ENCODE results near the gene NRXN3. TPM values are rescaled to one million over a fixed set of nuclear protein-coding genes. Genes with fewer than 3 reads are reported as not detected.

The NRXN3 gene
- total and polyA plus RNA-seq, 4 donors, result 0.07 to 1.2 (median 0.23) TPM

DNA sequence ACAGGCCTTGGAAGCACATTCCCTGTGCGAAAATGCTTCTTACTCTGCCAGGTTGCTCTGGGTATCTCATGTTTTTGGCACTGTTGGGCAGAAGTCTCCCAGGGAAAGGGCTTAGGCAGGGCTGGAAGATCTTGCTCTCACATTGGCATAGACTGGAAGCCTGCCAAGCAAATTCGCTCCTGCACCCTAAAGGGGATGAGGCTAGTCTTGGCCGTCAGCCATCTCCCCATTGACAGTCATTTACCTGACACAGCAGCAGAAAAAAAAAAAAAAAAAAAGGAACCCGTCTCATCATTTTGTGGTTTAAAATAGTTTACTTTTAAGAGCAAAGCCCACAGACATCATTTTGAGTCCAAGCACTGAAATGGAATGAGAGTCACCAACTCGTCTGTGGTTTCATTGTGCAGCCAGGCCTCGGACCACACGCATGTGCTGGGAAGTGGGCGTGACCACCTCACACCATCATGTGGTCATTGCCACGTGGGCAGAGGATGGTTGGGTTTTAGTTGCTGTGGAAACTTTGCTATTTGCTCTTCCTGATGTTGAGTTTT is 84.8 kb downstream of the NRXN3 start:
- H3K4me3 ChIP-seq (ENCODE audit: low read depth in 1 of 3, low read length in 3 of 3), result no peak overlapping the region
- 64% methylated on average over 9 of the region's 9 CpGs for WGBS
- no peak overlapping the region for H3K27ac ChIP-seq (ENCODE audit: low read depth in 1 of 2, low read length in 2 of 2)
- no peak for DNase-seq (ENCODE audit: low spot score)
- H3K27me3 ChIP-seq (ENCODE audit: control insufficient read depth in 4 of 4, insufficient read depth in 4 of 4, low read length in 3 of 4), result peaks cover 0 to 2% (median under 1%) of the 10 kb centered on the region in 4 donors
- no peak for TF ChIP-seq JUND (IDR thresholded peaks at IDR 0.05)
- TF ChIP-seq RAD21 (IDR thresholded peaks at IDR 0.05), result no peak
- TF ChIP-seq, protein P1, sequence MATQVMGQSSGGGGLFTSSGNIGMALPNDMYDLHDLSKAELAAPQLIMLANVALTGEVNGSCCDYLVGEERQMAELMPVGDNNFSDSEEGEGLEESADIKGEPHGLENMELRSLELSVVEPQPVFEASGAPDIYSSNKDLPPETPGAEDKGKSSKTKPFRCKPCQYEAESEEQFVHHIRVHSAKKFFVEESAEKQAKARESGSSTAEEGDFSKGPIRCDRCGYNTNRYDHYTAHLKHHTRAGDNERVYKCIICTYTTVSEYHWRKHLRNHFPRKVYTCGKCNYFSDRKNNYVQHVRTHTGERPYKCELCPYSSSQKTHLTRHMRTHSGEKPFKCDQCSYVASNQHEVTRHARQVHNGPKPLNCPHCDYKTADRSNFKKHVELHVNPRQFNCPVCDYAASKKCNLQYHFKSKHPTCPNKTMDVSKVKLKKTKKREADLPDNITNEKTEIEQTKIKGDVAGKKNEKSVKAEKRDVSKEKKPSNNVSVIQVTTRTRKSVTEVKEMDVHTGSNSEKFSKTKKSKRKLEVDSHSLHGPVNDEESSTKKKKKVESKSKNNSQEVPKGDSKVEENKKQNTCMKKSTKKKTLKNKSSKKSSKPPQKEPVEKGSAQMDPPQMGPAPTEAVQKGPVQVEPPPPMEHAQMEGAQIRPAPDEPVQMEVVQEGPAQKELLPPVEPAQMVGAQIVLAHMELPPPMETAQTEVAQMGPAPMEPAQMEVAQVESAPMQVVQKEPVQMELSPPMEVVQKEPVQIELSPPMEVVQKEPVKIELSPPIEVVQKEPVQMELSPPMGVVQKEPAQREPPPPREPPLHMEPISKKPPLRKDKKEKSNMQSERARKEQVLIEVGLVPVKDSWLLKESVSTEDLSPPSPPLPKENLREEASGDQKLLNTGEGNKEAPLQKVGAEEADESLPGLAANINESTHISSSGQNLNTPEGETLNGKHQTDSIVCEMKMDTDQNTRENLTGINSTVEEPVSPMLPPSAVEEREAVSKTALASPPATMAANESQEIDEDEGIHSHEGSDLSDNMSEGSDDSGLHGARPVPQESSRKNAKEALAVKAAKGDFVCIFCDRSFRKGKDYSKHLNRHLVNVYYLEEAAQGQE (IDR thresholded peaks at IDR 0.05), result no peak
- TF ChIP-seq HNF4A (conservative IDR thresholded peaks at IDR 0.05), result no peak
- no peak for TF ChIP-seq GABPA (IDR thresholded peaks at IDR 0.05 in 1 of 2, conservative IDR thresholded peaks at IDR 0.05 in 1 of 2)
- no peak for TF ChIP-seq EGR1 (IDR thresholded peaks at IDR 0.05; ENCODE audit: low read depth in 2 of 2)
- no peak for TF ChIP-seq YY1 (IDR thresholded peaks at IDR 0.05)
- TF ChIP-seq SP1 (IDR thresholded peaks at IDR 0.05), result no peak
- TF ChIP-seq, protein P2, sequence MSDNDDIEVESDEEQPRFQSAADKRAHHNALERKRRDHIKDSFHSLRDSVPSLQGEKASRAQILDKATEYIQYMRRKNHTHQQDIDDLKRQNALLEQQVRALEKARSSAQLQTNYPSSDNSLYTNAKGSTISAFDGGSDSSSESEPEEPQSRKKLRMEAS (IDR thresholded peaks at IDR 0.05), result no peak
- no peak for TF ChIP-seq RXRA (IDR thresholded peaks at IDR 0.05)
- TF ChIP-seq, protein P3, sequence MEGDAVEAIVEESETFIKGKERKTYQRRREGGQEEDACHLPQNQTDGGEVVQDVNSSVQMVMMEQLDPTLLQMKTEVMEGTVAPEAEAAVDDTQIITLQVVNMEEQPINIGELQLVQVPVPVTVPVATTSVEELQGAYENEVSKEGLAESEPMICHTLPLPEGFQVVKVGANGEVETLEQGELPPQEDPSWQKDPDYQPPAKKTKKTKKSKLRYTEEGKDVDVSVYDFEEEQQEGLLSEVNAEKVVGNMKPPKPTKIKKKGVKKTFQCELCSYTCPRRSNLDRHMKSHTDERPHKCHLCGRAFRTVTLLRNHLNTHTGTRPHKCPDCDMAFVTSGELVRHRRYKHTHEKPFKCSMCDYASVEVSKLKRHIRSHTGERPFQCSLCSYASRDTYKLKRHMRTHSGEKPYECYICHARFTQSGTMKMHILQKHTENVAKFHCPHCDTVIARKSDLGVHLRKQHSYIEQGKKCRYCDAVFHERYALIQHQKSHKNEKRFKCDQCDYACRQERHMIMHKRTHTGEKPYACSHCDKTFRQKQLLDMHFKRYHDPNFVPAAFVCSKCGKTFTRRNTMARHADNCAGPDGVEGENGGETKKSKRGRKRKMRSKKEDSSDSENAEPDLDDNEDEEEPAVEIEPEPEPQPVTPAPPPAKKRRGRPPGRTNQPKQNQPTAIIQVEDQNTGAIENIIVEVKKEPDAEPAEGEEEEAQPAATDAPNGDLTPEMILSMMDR (IDR thresholded peaks at IDR 0.05; ENCODE audit: low read depth, low read length, missing input control), result no peak
- no peak for TF ChIP-seq NR2F2 (IDR thresholded peaks at IDR 0.05)
- TF ChIP-seq, protein P4, sequence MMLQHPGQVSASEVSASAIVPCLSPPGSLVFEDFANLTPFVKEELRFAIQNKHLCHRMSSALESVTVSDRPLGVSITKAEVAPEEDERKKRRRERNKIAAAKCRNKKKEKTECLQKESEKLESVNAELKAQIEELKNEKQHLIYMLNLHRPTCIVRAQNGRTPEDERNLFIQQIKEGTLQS (IDR thresholded peaks at IDR 0.05), result no peak
- no peak for TF ChIP-seq FOXA2 (IDR thresholded peaks at IDR 0.05)
- no peak for TF ChIP-seq HNF4G (IDR thresholded peaks at IDR 0.05)
- H3K9ac ChIP-seq (ENCODE audit: low read depth in 1 of 2, low read length in 2 of 2), result no peak overlapping the region
- no peaks in the 10 kb centered on the region for H3K9me3 ChIP-seq (ENCODE audit: control insufficient read depth in 4 of 4, low read length in 3 of 4)
- H3K4me1 ChIP-seq (ENCODE audit: control insufficient read depth in 4 of 4, insufficient read depth in 4 of 4, low read length in 3 of 4), result no peaks in the 10 kb centered on the region
- H3K36me3 ChIP-seq (ENCODE audit: control insufficient read depth in 4 of 4, insufficient read depth in 3 of 4, low read depth in 1 of 4, low read length in 3 of 4), result no peaks in the 10 kb centered on the region

DNA sequence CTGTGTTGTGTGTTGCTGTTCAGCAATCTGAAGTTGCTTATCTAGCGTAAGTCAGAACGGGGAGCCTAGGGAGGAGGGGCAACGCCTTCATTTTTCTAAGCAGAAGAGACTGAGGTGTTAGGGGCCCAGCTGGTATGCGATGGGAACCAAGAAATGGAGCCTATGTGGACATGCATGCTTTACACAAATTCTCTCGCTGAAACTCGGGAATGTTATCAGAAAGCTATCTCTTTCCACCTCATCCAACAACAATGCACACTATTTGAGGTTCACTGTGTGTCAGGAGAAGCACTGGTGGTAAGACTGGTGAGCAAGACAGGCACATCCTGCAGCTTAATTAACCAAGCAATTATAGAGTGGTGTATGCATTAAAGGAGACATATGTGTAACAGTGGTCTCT is 89.7 kb downstream of the NRXN3 start:
- no peak for DNase-seq (ENCODE audit: low spot score)
- Histone ChIP-seq H3K27ac (ENCODE audit: low read depth in 1 of 2, low read length in 2 of 2) (no peak overlapping the region), H3K36me3 (ENCODE audit: control insufficient read depth in 4 of 4, insufficient read depth in 3 of 4, low read depth in 1 of 4, low read length in 3 of 4) (no peaks in the 10 kb centered on the region), H3K4me1 (ENCODE audit: control insufficient read depth in 4 of 4, insufficient read depth in 4 of 4, low read length in 3 of 4) (no peaks in the 10 kb centered on the region), H3K4me3 (ENCODE audit: low read depth in 1 of 3, low read length in 3 of 3) (no peak overlapping the region), H3K27me3 (ENCODE audit: control insufficient read depth in 4 of 4, insufficient read depth in 4 of 4, low read length in 3 of 4) (peaks cover 0 to 4% (median 0%) of the 10 kb centered on the region in 4 donors), H3K9ac (ENCODE audit: low read depth in 1 of 2, low read length in 2 of 2) (no peak overlapping the region), H3K9me3 (ENCODE audit: control insufficient read depth in 4 of 4, low read length in 3 of 4) (no peaks in the 10 kb centered on the region)
- WGBS, result 43% methylated on average over 6 of the region's 6 CpGs
- TF ChIP-seq, protein P5, sequence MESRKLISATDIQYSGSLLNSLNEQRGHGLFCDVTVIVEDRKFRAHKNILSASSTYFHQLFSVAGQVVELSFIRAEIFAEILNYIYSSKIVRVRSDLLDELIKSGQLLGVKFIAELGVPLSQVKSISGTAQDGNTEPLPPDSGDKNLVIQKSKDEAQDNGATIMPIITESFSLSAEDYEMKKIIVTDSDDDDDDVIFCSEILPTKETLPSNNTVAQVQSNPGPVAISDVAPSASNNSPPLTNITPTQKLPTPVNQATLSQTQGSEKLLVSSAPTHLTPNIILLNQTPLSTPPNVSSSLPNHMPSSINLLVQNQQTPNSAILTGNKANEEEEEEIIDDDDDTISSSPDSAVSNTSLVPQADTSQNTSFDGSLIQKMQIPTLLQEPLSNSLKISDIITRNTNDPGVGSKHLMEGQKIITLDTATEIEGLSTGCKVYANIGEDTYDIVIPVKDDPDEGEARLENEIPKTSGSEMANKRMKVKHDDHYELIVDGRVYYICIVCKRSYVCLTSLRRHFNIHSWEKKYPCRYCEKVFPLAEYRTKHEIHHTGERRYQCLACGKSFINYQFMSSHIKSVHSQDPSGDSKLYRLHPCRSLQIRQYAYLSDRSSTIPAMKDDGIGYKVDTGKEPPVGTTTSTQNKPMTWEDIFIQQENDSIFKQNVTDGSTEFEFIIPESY (IDR thresholded peaks at IDR 0.05), result no peak
- TF ChIP-seq SP1 (IDR thresholded peaks at IDR 0.05), result no peak
- TF ChIP-seq FOXA1 (IDR thresholded peaks at IDR 0.05), result no peak
- no peak for TF ChIP-seq HNF4A (conservative IDR thresholded peaks at IDR 0.05)
- TF ChIP-seq, protein P2 (IDR thresholded peaks at IDR 0.05), result no peak
- no peak for TF ChIP-seq RXRA (IDR thresholded peaks at IDR 0.05)
